Neuronal stem cell (in vitro differentiated cells): Measurements from ENCODE around the gene CALCOCO1.
A peak's percentile ranks its signal among the peaks of the same experiment; 100 is the strongest.

ENCODE experiments used
- DNase-seq: peaks from one replicate; pipeline ENCODE4 v3.0.0-alpha.2; 2013; ENCODE audit warnings: low spot score
- H2AFZ ChIP-seq: one replicate; pipeline ENCODE4 v1.6.1; 2013; ENCODE audit warnings: mild to moderate bottlenecking, low read length, inconsistent platforms
- H2AK5ac ChIP-seq: 2 replicates; pipeline ENCODE4 v1.6.1; 2013; ENCODE audit warnings: low read depth, mild to moderate bottlenecking, inconsistent platforms, low read length, moderate library complexity, mixed read lengths
- H2BK120ac ChIP-seq: 2 replicates; pipeline ENCODE4 v1.6.1; 2013; ENCODE audit warnings: low read depth, mild to moderate bottlenecking, inconsistent platforms, low read length, moderate library complexity, mixed read lengths
- H2BK12ac ChIP-seq: one replicate; pipeline ENCODE4 v1.6.1; 2013; ENCODE audit warnings: low read length, inconsistent platforms
- H2BK15ac ChIP-seq: 2 replicates; pipeline ENCODE4 v1.6.1; 2013; ENCODE audit warnings: mild to moderate bottlenecking, low read length, inconsistent platforms, mixed read lengths
- H2BK5ac ChIP-seq: one replicate; pipeline ENCODE4 v1.6.1; 2013; ENCODE audit warnings: inconsistent platforms, mild to moderate bottlenecking, low read length, moderate library complexity
- H3K14ac ChIP-seq: one replicate; pipeline ENCODE4 v1.6.1; 2013; ENCODE audit warnings: low read length, inconsistent platforms
- H3K18ac ChIP-seq: 2 replicates; pipeline ENCODE4 v1.6.1; 2013; ENCODE audit warnings: low read length, inconsistent platforms
- H3K23ac ChIP-seq: 2 replicates; pipeline ENCODE4 v1.6.1; 2013; ENCODE audit warnings: low read depth, mild to moderate bottlenecking, mixed read lengths, low read length, inconsistent platforms; ENCODE audit not compliant: poor library complexity
- H3K27ac ChIP-seq: replicated peaks from 3 replicates; pipeline ENCODE4 v1.5.1; 2013; ENCODE audit warnings: low read length, inconsistent platforms
- H3K27me3 ChIP-seq, 3 experiments: 2 replicates each; pipeline ENCODE4 v1.6.1; 2013; ENCODE audit warnings: low read length in 3 of 3, mild to moderate bottlenecking in 2 of 3, inconsistent platforms in 1 of 3, low read depth in 1 of 3, mixed read lengths in 1 of 3, moderate library complexity in 1 of 3; ENCODE audit not compliant: control insufficient read depth in 3 of 3, insufficient read depth in 3 of 3
- H3K36me3 ChIP-seq, 2 donors: replicated peaks in 1 of 2; 2 replicates each; pipeline ENCODE4 v1.6.1; 2013; ENCODE audit warnings: low read length in 2 of 2; ENCODE audit not compliant: control insufficient read depth in 2 of 2, insufficient read depth in 2 of 2
- H3K4ac ChIP-seq: 2 replicates; pipeline ENCODE4 v1.6.1; 2013; ENCODE audit warnings: inconsistent platforms, mild to moderate bottlenecking, low read length, moderate library complexity
- H3K4me1 ChIP-seq, 2 donors: 1 replicate in 1 of 2; 2 replicates in 1 of 2; pipeline ENCODE4 v1.6.1; 2013; ENCODE audit warnings: low read length in 2 of 2, low read depth in 1 of 2; ENCODE audit not compliant: control insufficient read depth in 2 of 2, insufficient read depth in 1 of 2
- H3K4me2 ChIP-seq: one replicate; pipeline ENCODE4 v1.6.1; 2013; ENCODE audit warnings: mild to moderate bottlenecking, low read length, inconsistent platforms; ENCODE audit not compliant: insufficient read depth, poor library complexity, severe bottlenecking
- H3K4me3 ChIP-seq, 2 donors: 2 replicates each; pipeline ENCODE4 v1.5.1; 2013; ENCODE audit warnings: low read length in 2 of 2, mild to moderate bottlenecking in 2 of 2, inconsistent platforms in 1 of 2, moderate library complexity in 1 of 2
- H3K79me1 ChIP-seq: one replicate; pipeline ENCODE4 v1.6.1; 2013; ENCODE audit warnings: low read depth, mild to moderate bottlenecking, inconsistent platforms, low read length, moderate library complexity
- H3K9ac ChIP-seq: one replicate; pipeline ENCODE4 v1.6.1; 2013; ENCODE audit warnings: mild to moderate bottlenecking, low read depth, low read length, inconsistent platforms; ENCODE audit not compliant: poor library complexity
- H3K9me3 ChIP-seq, 2 donors: replicated peaks in 1 of 2; 2 replicates each; pipeline versions ENCODE3 to v1.6.1; 2013; ENCODE audit warnings: low read length in 2 of 2, mild to moderate bottlenecking in 2 of 2, inconsistent platforms in 1 of 2, low read depth in 1 of 2, mixed read lengths in 1 of 2, moderate library complexity in 1 of 2; ENCODE audit not compliant: control insufficient read depth in 2 of 2, insufficient read depth in 1 of 2
- H4K8ac ChIP-seq: one replicate; pipeline ENCODE4 v1.6.1; 2013; ENCODE audit warnings: low read depth, mild to moderate bottlenecking, inconsistent platforms, low read length, moderate library complexity
- H4K91ac ChIP-seq: one replicate; pipeline ENCODE4 v1.6.1; 2013; ENCODE audit warnings: low read length, low read depth, mild to moderate bottlenecking, inconsistent platforms; ENCODE audit not compliant: poor library complexity
- WGBS, 2 donors: extraction: QIAGEN DNeasy Blood & Tissue Kit; methylation state at CpG; one replicate each; pipeline ENCODE4 v1.1.7; 2013; ENCODE audit warnings: missing lambda C conversion rate in 2 of 2, mixed read lengths in 1 of 2; ENCODE audit not compliant: insufficient read length in 2 of 2, insufficient replicate concordance in 1 of 2; ENCODE audit errors: extremely low coverage in 2 of 2; 5-methylcytosine and 5-hydroxymethylcytosine counted together

The CALCOCO1 gene

GRCh38 chr12:53740130-53740491 is 12.9 kb upstream of the CALCOCO1 start:
- H3K23ac ChIP-seq: no peak overlapping the region
- H3K9ac ChIP-seq: no peak overlapping the region
- no peaks in the 10 kb centered on the region for H3K79me1 ChIP-seq
- no peak overlapping the region for H3K27ac ChIP-seq
- no peak overlapping the region for H3K14ac ChIP-seq
- H4K8ac ChIP-seq: no peak overlapping the region
- H3K4ac ChIP-seq: no peak overlapping the region
- H3K4me1 ChIP-seq: peaks cover 5 to 33% of the 10 kb centered on the region in 2 donors
- no peak overlapping the region for H4K91ac ChIP-seq
- no peak overlapping the region for H3K18ac ChIP-seq
- H2BK5ac ChIP-seq: no peak overlapping the region
- H2BK12ac ChIP-seq: no peak overlapping the region
- H2AK5ac ChIP-seq: no peak overlapping the region
- no peak for DNase-seq
- WGBS, 2 donors: no CpG with 5 or more reads among the region's 3 CpGs
- H3K4me3 ChIP-seq: no peak overlapping the region
- H2BK120ac ChIP-seq: no peak overlapping the region
- H3K36me3 ChIP-seq: no peaks in the 10 kb centered on the region
- H2BK15ac ChIP-seq: no peak overlapping the region
- H2AFZ ChIP-seq: no peak overlapping the region
- H3K4me2 ChIP-seq: no peak overlapping the region
- peaks cover 3 to 88% (median 40%) of the 10 kb centered on the region in 3 experiments for H3K27me3 ChIP-seq
- H3K9me3 ChIP-seq: peaks cover 0 to 2% of the 10 kb centered on the region in 2 donors

DNA sequence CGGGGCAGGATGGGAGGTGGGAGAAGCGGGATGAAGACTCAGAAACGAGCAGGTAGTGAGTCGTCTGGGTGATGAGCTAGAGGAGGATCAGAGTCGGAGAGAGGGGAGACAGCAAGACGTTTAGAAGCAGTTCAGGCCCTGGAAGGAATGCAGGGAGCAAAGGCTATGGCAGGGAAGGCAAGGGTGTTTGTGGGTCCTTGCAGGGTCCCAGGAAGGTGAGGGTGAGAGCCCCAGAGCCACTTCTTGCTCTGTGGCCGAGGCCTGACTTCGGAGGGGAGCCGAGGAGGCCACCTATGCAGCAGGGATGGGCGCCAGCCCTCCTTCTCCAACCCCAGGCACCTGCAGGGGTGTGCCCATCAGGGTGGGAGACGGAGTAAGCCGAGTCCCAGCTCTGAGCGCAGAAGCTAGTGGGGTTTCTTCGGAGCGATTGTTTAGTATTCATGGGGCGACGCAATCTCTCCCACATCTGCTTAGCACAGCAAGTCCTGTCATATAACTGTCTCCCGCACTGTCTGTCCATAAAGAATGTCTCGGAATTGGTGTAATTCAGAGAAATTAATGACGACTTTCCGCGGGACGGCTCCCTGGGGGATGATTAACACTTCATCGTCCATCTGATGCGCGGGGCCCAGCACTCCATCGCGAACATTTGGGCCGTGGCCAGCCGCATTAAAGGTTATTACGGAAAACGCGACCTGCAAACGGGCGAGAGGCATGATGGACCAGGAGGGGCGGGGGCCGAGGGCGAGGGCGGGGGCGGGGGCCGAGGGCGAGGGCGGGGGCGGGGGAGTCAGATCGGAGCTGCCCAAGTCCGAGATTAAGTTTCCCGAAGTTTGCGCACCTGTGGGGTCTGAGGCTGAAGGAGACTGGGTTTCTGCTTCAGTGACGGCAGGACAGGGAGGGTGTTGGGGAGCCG is 12.2 kb upstream of the CALCOCO1 start:
- Histone ChIP-seq H3K18ac (no peak overlapping the region), H3K9ac (no peak overlapping the region), H3K9me3 (peaks cover 0 to 2% of the 10 kb centered on the region in 2 donors), H3K14ac (no peak overlapping the region), H3K36me3 (no peaks in the 10 kb centered on the region), H3K4ac (no peak overlapping the region), H3K23ac (no peak overlapping the region), H3K4me3 (peak overlapping the region in 1 of 2 donors; percentile 53), H2BK12ac (no peak overlapping the region), H3K4me1 (peaks cover 5 to 33% of the 10 kb centered on the region in 2 donors), H3K27ac (no peak overlapping the region), H4K91ac (no peak overlapping the region), H2BK5ac (no peak overlapping the region), H3K79me1 (no peaks in the 10 kb centered on the region), H2AK5ac (peak overlapping the region; percentile 18), H2BK15ac (no peak overlapping the region), H2AFZ (peak overlapping the region; percentile 77), H2BK120ac (no peak overlapping the region), H4K8ac (no peak overlapping the region), H3K4me2 (peak overlapping the region; percentile 78), H3K27me3 (peaks cover 3 to 89% (median 40%) of the 10 kb centered on the region in 3 experiments)
- no CpG with 5 or more reads among the region's 50 CpGs for WGBS, 2 donors
- no peak for DNase-seq

- DNase-seq: no peak
- peak overlapping the region; percentile 97 for H2BK120ac ChIP-seq
- no CpG with 5 or more reads among the region's 32 CpGs for WGBS, 2 donors
Observed at GRCh38 chr12:53738406-53739213, 11.4 kb upstream of the CALCOCO1 start.

More at GRCh38 chr12:53738406-53739213, 11.4 kb upstream of the CALCOCO1 start:
- H3K4me3 ChIP-seq: peak overlapping the region in 1 of 2 donors; percentile 58
- H3K9me3 ChIP-seq: peaks cover 0 to 2% of the 10 kb centered on the region in 2 donors
- no peak overlapping the region for H4K91ac ChIP-seq
- H3K18ac ChIP-seq: peak overlapping the region; percentile 95
- H3K4me1 ChIP-seq: peaks cover 5 to 29% of the 10 kb centered on the region in 2 donors
- peak overlapping the region; percentile 18 for H2AK5ac ChIP-seq
- no peak overlapping the region for H3K23ac ChIP-seq
- no peaks in the 10 kb centered on the region for H3K36me3 ChIP-seq
- no peak overlapping the region for H2BK5ac ChIP-seq
- H3K27ac ChIP-seq: no peak overlapping the region
- no peak overlapping the region for H2BK12ac ChIP-seq
- H2BK15ac ChIP-seq: peak overlapping the region; percentile 87
- H3K79me1 ChIP-seq: no peaks in the 10 kb centered on the region
- peak overlapping the region; percentile 78 for H3K4me2 ChIP-seq
- no peak overlapping the region for H3K14ac ChIP-seq
- H3K9ac ChIP-seq: no peak overlapping the region
- no peak overlapping the region for H3K4ac ChIP-seq
- peak overlapping the region; percentile 79 for H2AFZ ChIP-seq
- no peak overlapping the region for H4K8ac ChIP-seq
- peaks cover 3 to 89% (median 40%) of the 10 kb centered on the region in 3 experiments for H3K27me3 ChIP-seq
